ENCODE data around the gene COL6A3.

- TF ChIP-seq, protein P1, sequence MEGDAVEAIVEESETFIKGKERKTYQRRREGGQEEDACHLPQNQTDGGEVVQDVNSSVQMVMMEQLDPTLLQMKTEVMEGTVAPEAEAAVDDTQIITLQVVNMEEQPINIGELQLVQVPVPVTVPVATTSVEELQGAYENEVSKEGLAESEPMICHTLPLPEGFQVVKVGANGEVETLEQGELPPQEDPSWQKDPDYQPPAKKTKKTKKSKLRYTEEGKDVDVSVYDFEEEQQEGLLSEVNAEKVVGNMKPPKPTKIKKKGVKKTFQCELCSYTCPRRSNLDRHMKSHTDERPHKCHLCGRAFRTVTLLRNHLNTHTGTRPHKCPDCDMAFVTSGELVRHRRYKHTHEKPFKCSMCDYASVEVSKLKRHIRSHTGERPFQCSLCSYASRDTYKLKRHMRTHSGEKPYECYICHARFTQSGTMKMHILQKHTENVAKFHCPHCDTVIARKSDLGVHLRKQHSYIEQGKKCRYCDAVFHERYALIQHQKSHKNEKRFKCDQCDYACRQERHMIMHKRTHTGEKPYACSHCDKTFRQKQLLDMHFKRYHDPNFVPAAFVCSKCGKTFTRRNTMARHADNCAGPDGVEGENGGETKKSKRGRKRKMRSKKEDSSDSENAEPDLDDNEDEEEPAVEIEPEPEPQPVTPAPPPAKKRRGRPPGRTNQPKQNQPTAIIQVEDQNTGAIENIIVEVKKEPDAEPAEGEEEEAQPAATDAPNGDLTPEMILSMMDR (IDR thresholded peaks at IDR 0.05; ENCODE audit: low read depth, low read length, poor library complexity, severe bottlenecking) = no peak
- TF ChIP-seq EZH2phosphoT487 (IDR thresholded peaks at IDR 0.05; ENCODE audit: borderline replicate concordance, low read length) = no peak
Measured at GRCh38 chr2:237431372-237431771, 17.4 kb upstream of the COL6A3 start.

Measured in DOHH2 (cell line).